AG04449 (cell line): Measurements from ENCODE around the gene GPRIN1.
A peak's percentile ranks its signal among the peaks of the same experiment; 100 is the strongest.

Source experiments
- CTCF ChIA-PET: fragments of 350-600 bp; formaldehyde crosslinking; extraction: SDS; loops from one replicate; lab custom pipeline; 2021; ENCODE audit warnings: antibody characterized with exemption; lab: Yijun Ruan, JAX
- POLR2A ChIA-PET: fragments of 400-600, 350-600 bp; formaldehyde crosslinking; extraction: SDS; loops from one replicate; lab custom pipeline; 2020; ENCODE audit warnings: antibody characterized with exemption, inconsistent platforms; lab: Yijun Ruan, JAX
- DNase-seq: peaks from one replicate; pipeline ENCODE4 v3.0.0-alpha.2; 2010; ENCODE audit warnings: low read depth, low spot score
- H3K4me3 ChIP-seq: 2 replicates; pipeline ENCODE4 v1.5.1; 2011; ENCODE audit warnings: low read depth, mild to moderate bottlenecking, control low read depth, low read length
- TF ChIP-seq, protein P1 (sequence below): IDR thresholded peaks from one replicate; pipeline ENCODE4 v1.5.1; 2011; ENCODE audit warnings: mild to moderate bottlenecking, moderate library complexity, low read length, control low read depth, inconsistent platforms; ENCODE audit not compliant: insufficient read depth; ENCODE audit errors: missing control alignments

The GPRIN1 gene

GRCh38 chr5:176610435-176610773, 448 bp upstream of the GPRIN1 start:
- H3K4me3 ChIP-seq, result peak overlapping the region; percentile 64
- CTCF ChIA-PET, result no interaction called here

GRCh38 chr5:176608937-176609723, 826 bp downstream of the GPRIN1 start:
- CTCF ChIA-PET, result interaction anchor here (1.2 to 2.3 kb wide), 2 partner anchors 66 to 161 kb away, joined by 3 to 8 read pairs; no protein-coding TSS in a partner anchor
- TF ChIP-seq, protein P1, sequence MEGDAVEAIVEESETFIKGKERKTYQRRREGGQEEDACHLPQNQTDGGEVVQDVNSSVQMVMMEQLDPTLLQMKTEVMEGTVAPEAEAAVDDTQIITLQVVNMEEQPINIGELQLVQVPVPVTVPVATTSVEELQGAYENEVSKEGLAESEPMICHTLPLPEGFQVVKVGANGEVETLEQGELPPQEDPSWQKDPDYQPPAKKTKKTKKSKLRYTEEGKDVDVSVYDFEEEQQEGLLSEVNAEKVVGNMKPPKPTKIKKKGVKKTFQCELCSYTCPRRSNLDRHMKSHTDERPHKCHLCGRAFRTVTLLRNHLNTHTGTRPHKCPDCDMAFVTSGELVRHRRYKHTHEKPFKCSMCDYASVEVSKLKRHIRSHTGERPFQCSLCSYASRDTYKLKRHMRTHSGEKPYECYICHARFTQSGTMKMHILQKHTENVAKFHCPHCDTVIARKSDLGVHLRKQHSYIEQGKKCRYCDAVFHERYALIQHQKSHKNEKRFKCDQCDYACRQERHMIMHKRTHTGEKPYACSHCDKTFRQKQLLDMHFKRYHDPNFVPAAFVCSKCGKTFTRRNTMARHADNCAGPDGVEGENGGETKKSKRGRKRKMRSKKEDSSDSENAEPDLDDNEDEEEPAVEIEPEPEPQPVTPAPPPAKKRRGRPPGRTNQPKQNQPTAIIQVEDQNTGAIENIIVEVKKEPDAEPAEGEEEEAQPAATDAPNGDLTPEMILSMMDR, result no peak
- POLR2A ChIA-PET, result no interaction called here
- no peak for DNase-seq
- H3K4me3 ChIP-seq, result peak overlapping the region; percentile 64

More at GRCh38 chr5:176610435-176610773, 448 bp upstream of the GPRIN1 start:
- POLR2A ChIA-PET, result no interaction called here
- TF ChIP-seq, protein P1, result no peak
- no peak for DNase-seq

GRCh38 chr5:176608142-176608705, 1.7 kb downstream of the GPRIN1 start:
- ChIA-PET POLR2A (no interaction called here), CTCF (interaction anchor here (0.7 to 2.3 kb wide), 4 partner anchors 35 to 160 kb away, joined by 3 to 8 read pairs (median 4); no protein-coding TSS in a partner anchor)
- H3K4me3 ChIP-seq, result no peak overlapping the region
- TF ChIP-seq, protein P1, result no peak
- DNase-seq, result no peak

DNA sequence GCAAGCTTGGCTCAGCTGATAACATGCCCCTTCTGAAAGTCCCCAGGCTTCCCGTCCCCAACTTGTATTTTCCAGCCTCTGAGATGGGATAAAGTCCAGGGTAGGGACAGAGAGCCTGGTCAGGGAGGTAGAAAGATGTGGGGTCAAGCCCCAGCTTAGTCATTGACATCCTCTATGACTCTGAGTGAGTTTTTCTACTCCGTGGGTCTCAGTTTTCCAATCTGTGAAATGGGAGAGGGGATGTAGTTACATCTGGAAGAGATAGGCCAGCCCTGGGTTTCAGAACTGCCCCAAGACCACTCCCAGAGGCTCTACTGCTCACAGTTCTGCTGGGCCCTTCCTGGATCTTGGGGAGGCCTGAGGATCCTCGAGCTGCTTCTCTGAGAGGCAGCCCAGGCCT, 3.1 kb downstream of the GPRIN1 start:
- H3K4me3 ChIP-seq, result no peak overlapping the region
- TF ChIP-seq, protein P1, result no peak
- CTCF ChIA-PET, result interaction anchor here (1.5 to 2.6 kb wide), 4 partner anchors 11 to 191 kb away, joined by 3 to 8 read pairs (median 6); partner anchors contain the start of gene CLTB
- no peak for DNase-seq
- POLR2A ChIA-PET, result no interaction called here

- POLR2A ChIA-PET, result interaction anchor here (0.9 kb wide), 1 partner anchor 41 kb away, joined by 3 read pairs; the partner anchor contains the start of gene TSPAN17
- H3K4me3 ChIP-seq, result no peak overlapping the region
- no peak for DNase-seq
- TF ChIP-seq, protein P1, result no peak
- CTCF ChIA-PET, result interaction anchor here (0.7 to 2.6 kb wide), 7 partner anchors 10 to 190 kb away, joined by 3 to 8 read pairs (median 4); partner anchors contain the start of genes CLTB and FAF2
Observed at GRCh38 chr5:176606032-176606431, 3.9 kb downstream of the GPRIN1 start.

GRCh38 chr5:176603091-176603490, 6.9 kb downstream of the GPRIN1 start:
- TF ChIP-seq, protein P1, result no peak
- CTCF ChIA-PET, result no interaction called here
- POLR2A ChIA-PET, result no interaction called here
- DNase-seq, result no peak
- H3K4me3 ChIP-seq, result no peak overlapping the region
